Pancreas (tissue), 10 donors: Measurements from ENCODE around the gene CETP. TPM values are rescaled to one million over a fixed set of nuclear protein-coding genes. Genes with fewer than 3 reads are reported as not detected.

Experiments used
- ATAC-seq, 4 donors: fragments of 200-7000 bp; cut with Tn5 transposase; one replicate each; pipeline versions ENCODE4 v1.8.0 to v1.9.1; 2020; ENCODE audit warnings: mild to moderate bottlenecking in 4 of 4, moderate library complexity in 4 of 4
- DNase-seq, 6 donors: peaks; one replicate each; pipeline ENCODE4 v3.0.0-alpha.2; 2020
- FAIRE-seq: peaks from 2 replicates; lab custom pipeline; 2012; peaks lifted over from hg19 to GRCh38; lab: Jason Lieb, UNC
- H3K27ac ChIP-seq, 4 donors: fragments of 200-600 bp; sonication (generic); 1 replicate in 3 of 4; 2 replicates in 1 of 4; pipeline versions ENCODE4 v1.5.0 to v1.8.0; 2020
- H3K27me3 ChIP-seq, 4 donors: fragments of 200-600 bp; one replicate each; pipeline ENCODE4 v1.8.0; 2021
- H3K36me3 ChIP-seq, 3 donors: fragments of 200-600 bp; sonication (generic) in 1 of 3; one replicate each; pipeline versions ENCODE4 v1.5.0 to v1.8.0; 2020 to 2021
- H3K4me1 ChIP-seq, 3 donors: fragments of 200-600 bp; one replicate each; pipeline ENCODE4 v1.8.0; 2021
- H3K4me3 ChIP-seq, 4 donors: fragments of 200-600 bp; sonication (generic) in 2 of 4; one replicate each; pipeline versions ENCODE4 v1.5.0 to v1.8.0; 2020 to 2021
- H3K9me3 ChIP-seq, 4 donors: fragments of 200-600 bp; one replicate each; pipeline ENCODE4 v1.8.0; 2021
- CTCF ChIP-seq, 4 donors: fragments of 200-600 bp; sonication (generic) in 3 of 4; IDR thresholded peaks; one replicate each; pipeline versions ENCODE4 v1.5.0 to v1.8.0; 2021; ENCODE audit warnings: antibody characterized with exemption in 4 of 4
- WGBS, 2 donors: extraction: QIAGEN DNeasy Blood & Tissue Kit; methylation state at CpG; one replicate each; pipeline ENCODE4 v1.1.7; 2013; 5-methylcytosine and 5-hydroxymethylcytosine counted together
- intact Hi-C, 3 donors: fragments of 100-400 bp; cut with DNase I; formaldehyde crosslinking; loops; one replicate each; pipeline versions ENCODE4 v1.11.1 to v1.14.2; 2022
- polyA plus RNA-seq, 2 donors: library from polyadenylated mRNA; stranded (reverse); fragments of 200-250 nt; gene quantifications; one replicate each; pipeline ENCODE4 v1.2.3, GENCODE V29; 2013
- total RNA-seq, 6 donors: library from RNA; stranded (reverse); fragmentation: NEBNext Ultra II Directional in 4 of 6; extraction: Animal tissue kit (Norgen Biotek cat#: 25700) in 4 of 6; gene quantifications; one replicate each; pipeline versions ENCODE4 v1.2.1 to v1.2.4, GENCODE V29; 2021 to 2023
- donor health status: healthy with polysubstance abuse.
- donor health status: DM: no; HTN: no; CAD: no; lungs with moderate emphysema.
- donor health status: DM: no; HTN: no; CAD: no.
- donor health status: control.
- donor health status: control.
- donor health status: Bipolar disorder and iron deficiency.
- donor health status: DM: yes; HTN: yes; CAD: no.
- donor health status: DM: no; HTN: no; CAD: no.
- donor health status: DM: no; HTN: no; CAD: no.
- donor health status: DM: yes; HTN: yes; CAD: no.

Gene CETP
- total and polyA plus RNA-seq, 8 donors: 0.12 to 1.0 (median 0.26) TPM; not detected in 1

DNA sequence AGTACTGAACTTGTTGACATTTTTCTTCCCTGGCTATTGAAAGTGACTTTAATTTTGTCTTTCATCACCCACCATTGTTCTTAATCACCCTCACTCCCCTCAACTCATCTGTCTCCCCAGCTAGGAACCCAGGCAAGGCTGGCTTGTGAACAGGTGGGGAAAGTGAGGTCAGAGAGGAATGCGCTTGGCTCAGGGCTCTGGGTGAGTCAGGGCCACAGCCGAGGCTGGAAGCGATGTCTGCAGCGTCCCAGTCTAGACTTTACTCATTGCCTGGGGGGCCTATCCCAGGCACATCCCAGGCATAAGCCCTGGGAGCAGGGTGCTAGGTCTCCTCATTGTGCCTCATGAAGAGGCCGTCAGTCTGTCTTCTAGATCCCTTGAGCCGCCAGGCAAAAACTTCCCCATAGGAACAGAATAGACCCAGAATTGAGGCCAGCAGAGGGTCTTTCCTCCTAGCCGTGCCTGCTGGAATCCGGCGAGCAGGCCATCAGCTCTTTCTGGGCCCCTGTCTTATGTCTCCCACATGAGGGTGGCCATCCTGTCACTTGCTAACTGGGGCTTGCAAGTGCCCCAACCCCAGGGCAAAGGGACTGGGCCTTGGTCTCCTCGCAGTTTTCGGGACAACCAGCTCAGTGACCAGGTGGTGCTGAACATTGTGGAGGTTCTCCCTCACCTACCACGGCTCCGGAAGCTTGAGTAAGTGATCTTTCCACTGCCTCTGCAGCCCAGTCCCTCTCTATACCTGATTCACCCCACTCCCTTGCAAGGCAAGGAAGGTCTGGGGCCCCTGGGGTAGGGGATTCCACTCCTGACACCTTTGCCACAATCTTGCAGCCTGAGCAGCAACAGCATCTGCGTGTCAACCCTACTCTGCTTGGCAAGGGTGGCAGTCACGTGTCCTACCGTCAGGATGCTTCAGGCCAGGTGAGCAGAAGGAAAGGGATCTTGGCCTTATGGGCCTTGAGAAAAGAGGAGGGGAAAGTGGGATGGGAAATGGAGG, 67.7 kb downstream of the CETP start:
- no peak overlapping the region for H3K4me3 ChIP-seq
- H3K9me3 ChIP-seq: no peaks in the 10 kb centered on the region
- FAIRE-seq (no peak), ATAC-seq (no peak), DNase-seq (no peak)
- intact Hi-C loops: no loop called here
- H3K36me3 ChIP-seq: no peaks in the 10 kb centered on the region
- no peaks in the 10 kb centered on the region for H3K4me1 ChIP-seq
- TF ChIP-seq CTCF (IDR thresholded peaks at IDR 0.05): no peak
- WGBS, 2 donors: 87 to 89% methylated on average over 16 of the region's 16 CpGs
- no peak overlapping the region for H3K27ac ChIP-seq
- H3K27me3 ChIP-seq: no peaks in the 10 kb centered on the region

DNA sequence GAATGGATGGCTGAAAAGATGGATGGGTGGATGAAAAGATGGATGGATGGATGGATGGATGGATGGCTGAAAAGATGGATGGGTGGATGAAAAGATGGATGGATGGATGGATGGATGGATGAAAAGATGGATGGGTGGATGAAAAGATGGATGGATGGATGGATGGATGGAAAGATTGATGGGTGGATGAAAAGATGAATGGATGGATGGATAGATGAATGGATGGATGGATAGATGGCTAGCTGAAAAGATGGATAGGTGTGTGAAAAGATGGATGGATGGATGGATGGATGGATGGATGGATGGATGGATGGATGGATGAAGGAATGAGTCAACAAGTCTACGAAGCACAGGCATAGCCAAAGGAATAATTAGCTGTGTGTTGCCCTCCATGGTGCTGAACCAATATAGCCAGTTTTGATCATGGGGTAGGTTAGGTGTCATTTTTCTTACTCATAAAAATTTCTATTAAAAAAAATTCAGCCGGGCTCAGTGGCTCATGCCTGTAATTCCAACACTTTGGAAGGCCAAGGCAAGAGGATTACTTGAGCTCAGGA, 68.7 kb downstream of the CETP start:
- Histone ChIP-seq H3K36me3 (no peaks in the 10 kb centered on the region), H3K27me3 (no peaks in the 10 kb centered on the region), H3K4me3 (no peak overlapping the region), H3K4me1 (no peaks in the 10 kb centered on the region), H3K9me3 (no peaks in the 10 kb centered on the region), H3K27ac (no peak overlapping the region)
- no peak for FAIRE-seq
- TF ChIP-seq CTCF (IDR thresholded peaks at IDR 0.05): no peak
- intact Hi-C loops: no loop called here
- DNase-seq: no peak
- WGBS, 2 donors: 62 to 78% methylated on average over 2 of the region's 2 CpGs
- no peak for ATAC-seq

DNA sequence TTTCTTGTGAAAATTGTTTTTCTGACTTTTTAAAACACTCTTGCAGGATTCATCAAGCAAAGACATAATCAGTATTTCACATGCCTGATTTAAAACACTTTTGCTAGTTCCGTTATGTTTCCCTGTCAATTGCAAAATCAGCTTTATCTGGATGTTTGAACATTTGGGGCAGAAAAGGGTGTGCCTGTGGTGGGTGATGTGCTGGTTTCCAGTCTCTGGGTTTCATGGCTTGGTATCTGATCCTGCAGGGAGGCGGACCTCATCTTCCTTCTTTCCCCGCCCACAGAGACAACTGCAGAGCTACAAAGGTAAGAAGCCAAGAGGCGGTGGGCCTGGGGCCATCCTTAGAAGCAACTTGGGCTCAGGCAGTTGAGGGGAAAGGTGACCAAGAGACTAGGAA, 69.4 kb downstream of the CETP start:
- Histone ChIP-seq H3K27ac (no peak overlapping the region), H3K36me3 (no peaks in the 10 kb centered on the region), H3K9me3 (no peaks in the 10 kb centered on the region), H3K4me3 (no peak overlapping the region), H3K27me3 (no peaks in the 10 kb centered on the region), H3K4me1 (no peaks in the 10 kb centered on the region)
- no peak for ATAC-seq
- no peak for TF ChIP-seq CTCF (IDR thresholded peaks at IDR 0.05)
- no peak for FAIRE-seq
- 92 to 97% methylated on average over 4 of the region's 4 CpGs for WGBS, 2 donors
- DNase-seq: no peak
- intact Hi-C loops: no loop called here

GRCh38 chr16:57032346-57032745, 70.6 kb downstream of the CETP start:
- DNase-seq: no peak
- Histone ChIP-seq H3K36me3 (no peaks in the 10 kb centered on the region), H3K4me1 (no peaks in the 10 kb centered on the region), H3K9me3 (no peaks in the 10 kb centered on the region), H3K27ac (no peak overlapping the region), H3K4me3 (no peak overlapping the region), H3K27me3 (no peaks in the 10 kb centered on the region)
- no peak for ATAC-seq
- intact Hi-C loops: no loop called here
- TF ChIP-seq CTCF (IDR thresholded peaks at IDR 0.05): no peak
- no peak for FAIRE-seq

GRCh38 chr16:57032931-57033330, 71.2 kb downstream of the CETP start:
- intact Hi-C loops: no loop called here
- Histone ChIP-seq H3K36me3 (no peaks in the 10 kb centered on the region), H3K4me1 (no peaks in the 10 kb centered on the region), H3K9me3 (no peaks in the 10 kb centered on the region), H3K27ac (no peak overlapping the region), H3K27me3 (no peaks in the 10 kb centered on the region), H3K4me3 (no peak overlapping the region)
- DNase-seq: no peak
- 72 to 85% methylated on average over 5 of the region's 5 CpGs for WGBS, 2 donors
- no peak for ATAC-seq
- no peak for FAIRE-seq
- TF ChIP-seq CTCF (IDR thresholded peaks at IDR 0.05): no peak
